Hepatocyte (in vitro differentiated cells): ENCODE results near the gene FAF1.

ENCODE experiments used
- EZH2phosphoT487 ChIP-seq: fragments of 200-600 bp; sonication (generic); IDR thresholded peaks from one replicate; pipeline ENCODE4 v1.6.1; 2018; ENCODE audit warnings: antibody characterized with exemption, mild to moderate bottlenecking, low read depth, moderate library complexity; ENCODE audit not compliant: unreplicated experiment, severe bottlenecking
- TF ChIP-seq, protein P1 (sequence below): fragments of 200-600 bp; sonication (generic); IDR thresholded peaks from 2 replicates; pipeline ENCODE4 v1.5.1; 2016; ENCODE audit warnings: antibody characterized with exemption, mild to moderate bottlenecking; ENCODE audit not compliant: poor library complexity

- TF ChIP-seq, protein P1, sequence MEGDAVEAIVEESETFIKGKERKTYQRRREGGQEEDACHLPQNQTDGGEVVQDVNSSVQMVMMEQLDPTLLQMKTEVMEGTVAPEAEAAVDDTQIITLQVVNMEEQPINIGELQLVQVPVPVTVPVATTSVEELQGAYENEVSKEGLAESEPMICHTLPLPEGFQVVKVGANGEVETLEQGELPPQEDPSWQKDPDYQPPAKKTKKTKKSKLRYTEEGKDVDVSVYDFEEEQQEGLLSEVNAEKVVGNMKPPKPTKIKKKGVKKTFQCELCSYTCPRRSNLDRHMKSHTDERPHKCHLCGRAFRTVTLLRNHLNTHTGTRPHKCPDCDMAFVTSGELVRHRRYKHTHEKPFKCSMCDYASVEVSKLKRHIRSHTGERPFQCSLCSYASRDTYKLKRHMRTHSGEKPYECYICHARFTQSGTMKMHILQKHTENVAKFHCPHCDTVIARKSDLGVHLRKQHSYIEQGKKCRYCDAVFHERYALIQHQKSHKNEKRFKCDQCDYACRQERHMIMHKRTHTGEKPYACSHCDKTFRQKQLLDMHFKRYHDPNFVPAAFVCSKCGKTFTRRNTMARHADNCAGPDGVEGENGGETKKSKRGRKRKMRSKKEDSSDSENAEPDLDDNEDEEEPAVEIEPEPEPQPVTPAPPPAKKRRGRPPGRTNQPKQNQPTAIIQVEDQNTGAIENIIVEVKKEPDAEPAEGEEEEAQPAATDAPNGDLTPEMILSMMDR: no peak
- TF ChIP-seq EZH2phosphoT487: no peak
Measured at GRCh38 chr1:50450861-50451653, 509.0 kb downstream of the FAF1 start.
